Upper lobe of left lung (tissue), 4 donors: ENCODE measurements around the gene FBXW11.

Experiments
- EP300 ChIP-seq, 4 donors: sonication (generic); formaldehyde crosslinking; IDR thresholded peaks; one replicate each; pipeline ENCODE4 v1.5.1; 2017; ENCODE audit warnings: antibody characterized with exemption in 4 of 4, control low read depth in 2 of 4
- POLR2A ChIP-seq, 4 donors: fragments of 450-650 bp; IDR thresholded peaks; one replicate each; pipeline ENCODE4 v1.5.1; 2016 to 2017; ENCODE audit warnings: antibody characterized with exemption in 4 of 4, mild to moderate bottlenecking in 2 of 4
- TF ChIP-seq, protein P1 (sequence below), 6 experiments: fragments of 450-650 bp in 4 of 6; fragments of 200-600 bp in 2 of 6; sonication (generic) in 2 of 6; IDR thresholded peaks; one replicate each; pipeline ENCODE4 v1.5.1; 2016 to 2019; ENCODE audit warnings: antibody characterized with exemption in 6 of 6

DNA sequence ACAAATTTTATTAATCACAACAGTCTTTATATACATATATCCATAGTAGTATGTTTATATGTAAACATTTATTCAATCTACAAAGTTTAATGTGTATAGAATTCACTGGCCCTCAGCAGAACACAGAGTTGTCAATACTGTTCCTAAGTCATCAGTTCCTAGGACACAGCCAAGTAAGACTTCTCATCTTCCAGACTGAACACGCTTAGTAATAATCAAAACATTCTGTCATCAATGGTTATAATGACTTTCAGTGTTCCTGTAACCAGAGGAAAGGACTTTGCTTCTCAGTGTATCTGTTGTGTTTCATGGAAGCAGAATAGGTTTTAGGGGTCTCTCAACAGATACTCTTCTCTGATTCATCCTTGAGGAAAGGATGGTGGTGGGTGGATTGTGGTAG is 138.7 kb downstream of the FBXW11 start:
- TF ChIP-seq, protein P1, sequence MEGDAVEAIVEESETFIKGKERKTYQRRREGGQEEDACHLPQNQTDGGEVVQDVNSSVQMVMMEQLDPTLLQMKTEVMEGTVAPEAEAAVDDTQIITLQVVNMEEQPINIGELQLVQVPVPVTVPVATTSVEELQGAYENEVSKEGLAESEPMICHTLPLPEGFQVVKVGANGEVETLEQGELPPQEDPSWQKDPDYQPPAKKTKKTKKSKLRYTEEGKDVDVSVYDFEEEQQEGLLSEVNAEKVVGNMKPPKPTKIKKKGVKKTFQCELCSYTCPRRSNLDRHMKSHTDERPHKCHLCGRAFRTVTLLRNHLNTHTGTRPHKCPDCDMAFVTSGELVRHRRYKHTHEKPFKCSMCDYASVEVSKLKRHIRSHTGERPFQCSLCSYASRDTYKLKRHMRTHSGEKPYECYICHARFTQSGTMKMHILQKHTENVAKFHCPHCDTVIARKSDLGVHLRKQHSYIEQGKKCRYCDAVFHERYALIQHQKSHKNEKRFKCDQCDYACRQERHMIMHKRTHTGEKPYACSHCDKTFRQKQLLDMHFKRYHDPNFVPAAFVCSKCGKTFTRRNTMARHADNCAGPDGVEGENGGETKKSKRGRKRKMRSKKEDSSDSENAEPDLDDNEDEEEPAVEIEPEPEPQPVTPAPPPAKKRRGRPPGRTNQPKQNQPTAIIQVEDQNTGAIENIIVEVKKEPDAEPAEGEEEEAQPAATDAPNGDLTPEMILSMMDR (IDR thresholded peaks at IDR 0.05), result no peak
- TF ChIP-seq EP300 (IDR thresholded peaks at IDR 0.05) (no peak), POLR2A (IDR thresholded peaks at IDR 0.05) (no peak)
